Gastroesophageal sphincter (tissue), 4 donors: Measurements from ENCODE around the gene DRC1. TPM values are rescaled to one million over a fixed set of nuclear protein-coding genes. Genes with fewer than 3 reads are reported as not detected.

Experiments used
- ATAC-seq: fragments of 150-250 bp; one replicate; pipeline ENCODE4 v1.9.1; 2016; ENCODE audit warnings: mild to moderate bottlenecking, moderate library complexity
- H3K27ac ChIP-seq, 4 donors: fragments of 200-600 bp; sonication (generic) in 3 of 4; 1 replicate in 3 of 4; 2 replicates in 1 of 4; pipeline ENCODE4 v1.5.1; 2016 to 2019
- H3K27me3 ChIP-seq: fragments of 200-600 bp; sonication (generic); one replicate; pipeline ENCODE4 v1.5.1; 2019
- H3K36me3 ChIP-seq, 2 donors: fragments of 200-600 bp; sonication (generic); one replicate each; pipeline ENCODE4 v1.5.1; 2019; ENCODE audit warnings: control low read depth in 1 of 2
- H3K4me1 ChIP-seq, 3 donors: fragments of 200-600 bp; sonication (generic); 1 replicate in 2 of 3; 2 replicates in 1 of 3; pipeline ENCODE4 v1.5.1; 2016 to 2019; ENCODE audit warnings: control low read depth in 2 of 3
- H3K4me3 ChIP-seq, 2 donors: fragments of 200-600 bp; sonication (generic); one replicate each; pipeline ENCODE4 v1.5.1; 2019; ENCODE audit warnings: mild to moderate bottlenecking in 1 of 2, moderate library complexity in 1 of 2
- H3K9me3 ChIP-seq, 3 donors: fragments of 200-600 bp; sonication (generic); one replicate each; pipeline ENCODE4 v1.5.1; 2017 to 2019; ENCODE audit warnings: control low read depth in 2 of 3
- CTCF ChIP-seq, 4 experiments: fragments of 200-600 bp in 2 of 4; fragments of 450-650 bp in 2 of 4; sonication (generic) in 1 of 4; IDR thresholded peaks; one replicate each; pipeline ENCODE4 v1.5.1; 2017 to 2019; ENCODE audit warnings: antibody characterized with exemption in 4 of 4, mild to moderate bottlenecking in 2 of 4, moderate library complexity in 2 of 4
- EP300 ChIP-seq: sonication (generic); formaldehyde crosslinking; IDR thresholded peaks from one replicate; pipeline ENCODE4 v1.6.1; 2017; ENCODE audit warnings: antibody characterized with exemption, mild to moderate bottlenecking
- POLR2A ChIP-seq, 2 donors: fragments of 450-650 bp; IDR thresholded peaks; one replicate each; pipeline ENCODE4 v1.6.1; 2017; ENCODE audit warnings: antibody characterized with exemption in 2 of 2, mild to moderate bottlenecking in 2 of 2, moderate library complexity in 1 of 2
- POLR2AphosphoS5 ChIP-seq: sonication (generic); formaldehyde crosslinking; IDR thresholded peaks from one replicate; pipeline ENCODE4 v1.6.1; 2017; ENCODE audit warnings: antibody characterized with exemption
- WGBS, 2 donors: methylation state at CpG; one replicate each; pipeline ENCODE4 v1.1.5; 2018; ENCODE audit warnings: low coverage in 1 of 2; 5-methylcytosine and 5-hydroxymethylcytosine counted together
- total RNA-seq, 4 donors: library from RNA; depleted of rRNA; stranded (reverse); fragments of >200 nt; gene quantifications; one replicate each; pipeline ENCODE4 v1.1.0, GENCODE V29; 2016

Gene DRC1
- total RNA-seq, 4 donors from 2014 or later = 0.27 to 2.3 (median 0.54) TPM; not detected in 1

DNA sequence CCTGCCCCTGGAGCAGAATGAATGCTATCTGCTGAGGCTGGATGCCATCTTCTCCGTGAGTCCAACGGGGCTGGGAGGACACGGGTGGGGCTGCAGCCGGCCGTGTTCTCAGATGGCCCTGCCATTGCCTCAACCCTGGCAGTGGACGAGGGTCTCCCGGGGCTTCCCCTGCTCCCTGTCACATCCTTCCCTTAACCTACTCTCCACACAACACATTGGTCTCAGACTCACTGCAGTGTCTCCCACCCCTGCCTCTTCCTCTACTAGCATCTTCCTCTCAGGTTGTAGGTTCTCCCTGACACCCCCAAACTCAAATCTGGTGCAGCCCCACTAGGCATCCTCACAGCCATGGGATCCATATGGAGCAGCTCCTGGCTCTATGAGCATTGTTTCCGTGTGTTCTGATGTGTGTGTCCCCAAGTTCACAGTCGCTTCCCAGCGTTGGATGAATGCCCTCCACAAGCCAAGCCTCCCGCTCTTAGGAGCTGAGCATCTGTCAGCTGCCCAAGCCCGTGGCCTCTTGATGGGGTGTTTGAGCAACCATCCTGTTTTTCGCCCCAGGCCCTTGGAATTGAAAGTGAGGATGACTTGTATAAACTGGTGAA is 48.4 kb downstream of the DRC1 start:
- WGBS, 2 donors = 90% methylated on average over 10 of the region's 13 CpGs; no CpG with 5 or more reads in 1 of the 2 donors
- H3K27me3 ChIP-seq = no peaks in the 10 kb centered on the region
- no peak for ATAC-seq
- TF ChIP-seq POLR2AphosphoS5 (no peak), CTCF (IDR thresholded peaks at IDR 0.05) (no peak), EP300 (no peak), POLR2A (IDR thresholded peaks at IDR 0.05) (no peak)
- H3K27ac ChIP-seq = no peak overlapping the region
- no peaks in the 10 kb centered on the region for H3K9me3 ChIP-seq
- H3K36me3 ChIP-seq = no peaks in the 10 kb centered on the region
- H3K4me1 ChIP-seq = no peaks in the 10 kb centered on the region
- no peak overlapping the region for H3K4me3 ChIP-seq

DNA sequence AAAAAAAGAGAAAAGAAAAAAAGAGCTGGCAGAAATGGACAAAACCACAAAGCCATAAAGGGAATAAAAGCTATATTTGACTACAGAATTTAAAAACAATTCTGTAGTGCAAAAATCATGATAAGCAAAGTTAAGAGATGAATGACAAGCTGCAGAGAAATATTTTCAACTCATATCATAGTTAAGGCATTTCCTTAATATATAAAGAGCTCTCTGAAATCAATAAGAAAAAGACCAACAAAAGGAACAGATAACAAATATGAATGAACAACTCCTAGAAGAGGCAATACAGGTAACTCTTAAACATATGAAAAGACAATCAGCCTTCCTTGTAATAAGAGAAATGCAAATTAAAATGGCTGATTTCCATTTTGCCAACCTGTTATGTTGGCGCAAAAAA is 50.0 kb downstream of the DRC1 start:
- TF ChIP-seq POLR2AphosphoS5 (no peak), POLR2A (IDR thresholded peaks at IDR 0.05) (no peak)
- Histone ChIP-seq H3K27me3 (no peaks in the 10 kb centered on the region), H3K36me3 (no peaks in the 10 kb centered on the region), H3K9me3 (no peaks in the 10 kb centered on the region), H3K4me1 (no peaks in the 10 kb centered on the region), H3K4me3 (no peak overlapping the region), H3K27ac (no peak overlapping the region)
- ATAC-seq = no peak
- WGBS, 2 donors = 94 to 100% methylated on average over 1 of the region's 1 CpG

GRCh38 chr2:26453421-26454329 is 52.0 kb downstream of the DRC1 start:
- H3K36me3 ChIP-seq = no peaks in the 10 kb centered on the region
- WGBS, 2 donors = 51 to 75% methylated on average over 2 to 7 of the region's 11 CpGs

DNA sequence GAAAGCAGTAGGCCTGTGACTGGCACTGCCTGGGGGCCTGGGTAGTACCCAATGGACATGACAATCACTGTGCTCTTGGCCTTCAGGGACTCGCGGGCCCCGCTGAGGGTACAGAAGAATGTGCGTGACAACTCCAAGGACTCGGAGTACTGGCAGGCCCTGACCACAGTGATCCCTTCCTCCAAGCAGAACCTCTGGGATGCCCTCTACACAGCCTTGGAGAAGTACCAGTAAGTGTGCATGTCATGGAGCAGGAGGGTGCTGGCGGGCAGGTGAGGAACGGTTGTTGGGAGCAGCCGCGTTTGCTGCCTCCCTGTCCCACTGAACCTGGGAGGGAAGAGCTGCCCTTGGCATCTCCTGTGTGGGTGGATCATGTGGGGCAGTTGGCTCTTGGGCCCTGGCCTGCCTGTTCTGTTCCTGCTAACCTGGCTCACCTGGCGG is 52.9 kb downstream of the DRC1 start:
- no peaks in the 10 kb centered on the region for H3K4me1 ChIP-seq
- H3K36me3 ChIP-seq = no peaks in the 10 kb centered on the region
- no peak for ATAC-seq
- WGBS, 2 donors = 91% methylated on average over 7 of the region's 10 CpGs; no CpG with 5 or more reads in 1 of the 2 donors
- TF ChIP-seq POLR2A (IDR thresholded peaks at IDR 0.05) (no peak), POLR2AphosphoS5 (no peak), EP300 (no peak), CTCF (IDR thresholded peaks at IDR 0.05) (no peak)
- H3K4me3 ChIP-seq = no peak overlapping the region
- no peaks in the 10 kb centered on the region for H3K9me3 ChIP-seq
- H3K27ac ChIP-seq = no peak overlapping the region
- H3K27me3 ChIP-seq = no peaks in the 10 kb centered on the region

More at GRCh38 chr2:26453421-26454329, 52.0 kb downstream of the DRC1 start:
- H3K4me1 ChIP-seq = no peaks in the 10 kb centered on the region
- no peaks in the 10 kb centered on the region for H3K9me3 ChIP-seq
- no peak overlapping the region for H3K27ac ChIP-seq
- H3K4me3 ChIP-seq = no peak overlapping the region
- ATAC-seq = peak; percentile 13
- TF ChIP-seq POLR2AphosphoS5 = no peak
- no peak for TF ChIP-seq EP300
- TF ChIP-seq POLR2A (IDR thresholded peaks at IDR 0.05) = no peak
- no peak for TF ChIP-seq CTCF (IDR thresholded peaks at IDR 0.05)
- no peaks in the 10 kb centered on the region for H3K27me3 ChIP-seq

- Histone ChIP-seq H3K27me3 (no peaks in the 10 kb centered on the region), H3K36me3 (no peaks in the 10 kb centered on the region), H3K27ac (no peak overlapping the region), H3K4me1 (no peaks in the 10 kb centered on the region), H3K9me3 (no peaks in the 10 kb centered on the region), H3K4me3 (no peak overlapping the region)
- 60% methylated on average over 2 of the region's 11 CpGs; no CpG with 5 or more reads in 1 of the 2 donors for WGBS, 2 donors
- peak; percentile 19 for ATAC-seq
- TF ChIP-seq POLR2AphosphoS5 (no peak), CTCF (IDR thresholded peaks at IDR 0.05) (no peak), EP300 (no peak)
Observed at GRCh38 chr2:26455037-26455669, 53.4 kb downstream of the DRC1 start.
